ENCODE data around the gene TTC21A. TPM values are rescaled to one million over a fixed set of nuclear protein-coding genes. Genes with fewer than 3 reads are reported as not detected.

The TTC21A gene
- total RNA-seq, 5 donors from 2014 or later (not counting 1 experiment from before 2014, with no cell fraction given), result 3.5 to 12.4 (median 5.4) TPM

DNA sequence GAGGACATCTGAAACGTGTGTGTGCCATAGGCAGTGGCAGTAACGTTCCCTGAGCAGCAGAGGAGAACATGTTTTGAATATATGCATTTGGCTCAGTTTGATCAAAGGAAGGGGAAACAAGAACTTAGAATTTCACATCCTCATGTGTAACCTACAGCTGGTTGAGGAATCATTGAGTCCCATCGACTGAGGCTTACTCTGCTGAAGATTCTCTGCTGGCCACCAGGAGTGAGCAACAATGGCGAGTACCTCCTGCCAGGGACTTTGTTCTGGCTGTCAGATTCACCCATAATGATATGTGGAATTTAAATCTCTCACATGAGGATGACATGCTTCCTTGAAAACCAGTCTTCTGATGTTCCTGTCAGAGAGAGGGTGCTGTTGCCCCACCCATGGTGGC lies 21.3 kb upstream of the TTC21A start:
- Histone ChIP-seq H3K27me3 (replicated peaks in 1 of 2; ENCODE audit: control insufficient read depth in 2 of 2, extremely low read depth in 1 of 2, insufficient read depth in 2 of 2, low read length in 1 of 2) (no peaks in the 10 kb centered on the region), H3K9me3 (no peaks in the 10 kb centered on the region), H3K27ac (ENCODE audit: low read length) (no peak overlapping the region), H3K4me1 (ENCODE audit: control insufficient read depth in 1 of 2, extremely low read depth in 1 of 2, insufficient read depth in 2 of 2, low read length in 2 of 2) (no peaks in the 10 kb centered on the region), H3K4me3 (ENCODE audit: control insufficient read depth in 1 of 2, extremely low read depth in 1 of 2, low read length in 1 of 2) (no peak overlapping the region), H3K36me3 (ENCODE audit: control insufficient read depth in 2 of 2, extremely low read depth in 1 of 2, insufficient read depth in 1 of 2, low read length in 1 of 2) (peaks cover 10 to 70% of the 10 kb centered on the region in 2 donors)
- H3K27me3 Mint-ChIP-seq, result no peaks in the 10 kb centered on the region
- H3K4me3 Mint-ChIP-seq, result no peak overlapping the region
- H3K36me3 Mint-ChIP-seq, result peaks cover 64% of the 10 kb centered on the region
- no peak for DNase-seq
- H3K27ac Mint-ChIP-seq, result peak overlapping the region in 1 of 2 donors; percentile 65
- whole genome bisulfite sequencing (ENCODE audit: insufficient coverage), result 50% methylated on average over 1 of the region's 4 CpGs
- ChIA-PET CTCF (no interaction called here), POLR2A (no interaction called here)
- no peak for ATAC-seq (replicated peaks in 1 of 4)
- peaks cover 0 to 3% (median 0%) of the 10 kb centered on the region in 3 donors for H3K4me1 Mint-ChIP-seq
- no peaks in the 10 kb centered on the region for H3K9me3 Mint-ChIP-seq

- DNase-seq, result no peak
- no peaks in the 10 kb centered on the region for H3K9me3 Mint-ChIP-seq
- Histone ChIP-seq H3K4me3 (ENCODE audit: control insufficient read depth in 1 of 2, extremely low read depth in 1 of 2, low read length in 1 of 2) (no peak overlapping the region), H3K9me3 (no peaks in the 10 kb centered on the region), H3K27me3 (replicated peaks in 1 of 2; ENCODE audit: control insufficient read depth in 2 of 2, extremely low read depth in 1 of 2, insufficient read depth in 2 of 2, low read length in 1 of 2) (no peaks in the 10 kb centered on the region), H3K36me3 (ENCODE audit: control insufficient read depth in 2 of 2, extremely low read depth in 1 of 2, insufficient read depth in 1 of 2, low read length in 1 of 2) (peaks cover 15 to 80% of the 10 kb centered on the region in 2 donors), H3K4me1 (ENCODE audit: control insufficient read depth in 1 of 2, extremely low read depth in 1 of 2, insufficient read depth in 2 of 2, low read length in 2 of 2) (no peaks in the 10 kb centered on the region), H3K27ac (ENCODE audit: low read length) (no peak overlapping the region)
- H3K4me3 Mint-ChIP-seq, result no peak overlapping the region
- H3K4me1 Mint-ChIP-seq, result peaks cover 0 to 3% (median 0%) of the 10 kb centered on the region in 3 donors
- ChIA-PET POLR2A (no interaction called here), CTCF (interaction anchor here (0.6 to 2.1 kb wide), 3 partner anchors 9 to 1031 kb away, joined by 4 read pairs; no protein-coding TSS in a partner anchor)
- no peaks in the 10 kb centered on the region for H3K27me3 Mint-ChIP-seq
- H3K27ac Mint-ChIP-seq, result no peak overlapping the region
- H3K36me3 Mint-ChIP-seq, result peaks cover 52% of the 10 kb centered on the region
- 91% methylated on average over 1 of the region's 3 CpGs for WGBS (ENCODE audit: insufficient coverage)
- no peak for ATAC-seq (replicated peaks in 1 of 4)
Observed at GRCh38 chr3:39088456-39088855, 19.0 kb upstream of the TTC21A start.

DNA sequence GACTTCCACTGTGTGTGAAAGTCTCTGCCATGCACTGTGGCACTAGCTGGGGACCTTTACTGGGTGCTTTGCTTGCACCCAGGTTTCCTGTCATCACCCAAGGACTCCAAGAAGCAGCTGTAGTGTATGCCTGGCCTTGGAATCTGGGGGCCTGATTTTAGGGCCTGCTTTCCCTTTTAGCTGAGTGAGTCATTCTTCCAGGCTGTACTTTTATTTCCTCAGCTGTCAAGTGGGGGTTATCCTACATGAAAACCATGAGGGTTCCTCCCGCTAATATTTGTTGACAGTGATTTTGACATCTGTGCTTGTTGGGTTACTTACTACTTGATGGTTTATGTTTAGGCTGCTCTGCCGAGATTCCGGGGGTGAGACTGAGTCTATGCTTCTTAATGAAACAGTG lies 18.6 kb upstream of the TTC21A start:
- no peak for ATAC-seq (replicated peaks in 1 of 4)
- Mint-ChIP-seq H3K36me3 (peaks cover 53% of the 10 kb centered on the region), H3K27ac (no peak overlapping the region), H3K4me3 (no peak overlapping the region), H3K9me3 (no peaks in the 10 kb centered on the region), H3K27me3 (no peaks in the 10 kb centered on the region), H3K4me1 (peaks cover 0 to 3% (median 0%) of the 10 kb centered on the region in 3 donors)
- Histone ChIP-seq H3K4me3 (ENCODE audit: control insufficient read depth in 1 of 2, extremely low read depth in 1 of 2, low read length in 1 of 2) (no peak overlapping the region), H3K9me3 (no peaks in the 10 kb centered on the region), H3K36me3 (ENCODE audit: control insufficient read depth in 2 of 2, extremely low read depth in 1 of 2, insufficient read depth in 1 of 2, low read length in 1 of 2) (peaks cover 15 to 83% of the 10 kb centered on the region in 2 donors), H3K27me3 (replicated peaks in 1 of 2; ENCODE audit: control insufficient read depth in 2 of 2, extremely low read depth in 1 of 2, insufficient read depth in 2 of 2, low read length in 1 of 2) (no peaks in the 10 kb centered on the region), H3K27ac (ENCODE audit: low read length) (no peak overlapping the region), H3K4me1 (ENCODE audit: control insufficient read depth in 1 of 2, extremely low read depth in 1 of 2, insufficient read depth in 2 of 2, low read length in 2 of 2) (no peaks in the 10 kb centered on the region)
- WGBS (ENCODE audit: insufficient coverage), result 100% methylated on average over 1 of the region's 3 CpGs
- ChIA-PET POLR2A (no interaction called here), CTCF (interaction anchor here in 1 of 2 donors (1.2 to 2.1 kb wide), 2 partner anchors 9 to 203 kb away, joined by 4 read pairs; no protein-coding TSS in a partner anchor)
- DNase-seq, result no peak

GRCh38 chr3:39090922-39091321 lies 16.6 kb upstream of the TTC21A start:
- Histone ChIP-seq H3K27me3 (replicated peaks in 1 of 2; ENCODE audit: control insufficient read depth in 2 of 2, extremely low read depth in 1 of 2, insufficient read depth in 2 of 2, low read length in 1 of 2) (no peaks in the 10 kb centered on the region), H3K36me3 (ENCODE audit: control insufficient read depth in 2 of 2, extremely low read depth in 1 of 2, insufficient read depth in 1 of 2, low read length in 1 of 2) (peaks cover 21 to 94% of the 10 kb centered on the region in 2 donors), H3K4me3 (ENCODE audit: control insufficient read depth in 1 of 2, extremely low read depth in 1 of 2, low read length in 1 of 2) (no peak overlapping the region), H3K4me1 (ENCODE audit: control insufficient read depth in 1 of 2, extremely low read depth in 1 of 2, insufficient read depth in 2 of 2, low read length in 2 of 2) (no peaks in the 10 kb centered on the region), H3K9me3 (no peaks in the 10 kb centered on the region), H3K27ac (ENCODE audit: low read length) (no peak overlapping the region)
- CTCF ChIA-PET, result interaction anchor here in 1 of 2 donors (0.6 kb wide), 1 partner anchor 102 kb away, joined by 3 read pairs; no protein-coding TSS in a partner anchor
- H3K27me3 Mint-ChIP-seq, result no peaks in the 10 kb centered on the region
- DNase-seq (no peak), ATAC-seq (replicated peaks in 1 of 4) (no peak)
- peaks cover 63% of the 10 kb centered on the region for H3K36me3 Mint-ChIP-seq
- H3K4me3 Mint-ChIP-seq, result no peak overlapping the region
- POLR2A ChIA-PET, result no interaction called here
- H3K4me1 Mint-ChIP-seq, result peaks cover 0 to 3% (median 0%) of the 10 kb centered on the region in 3 donors
- WGBS (ENCODE audit: insufficient coverage), result no CpG with 5 or more reads among the region's 2 CpGs
- H3K27ac Mint-ChIP-seq, result peak overlapping the region in 1 of 2 donors; percentile 11
- H3K9me3 Mint-ChIP-seq, result no peaks in the 10 kb centered on the region

GRCh38 chr3:39094851-39095677 lies 12.4 kb upstream of the TTC21A start:
- 94% methylated on average over 3 of the region's 7 CpGs for WGBS (ENCODE audit: insufficient coverage)
- Mint-ChIP-seq H3K9me3 (no peaks in the 10 kb centered on the region), H3K27ac (peak overlapping the region in 1 of 2 donors; percentile 28), H3K36me3 (peaks cover 45% of the 10 kb centered on the region), H3K4me3 (no peak overlapping the region), H3K27me3 (no peaks in the 10 kb centered on the region), H3K4me1 (no peaks in the 10 kb centered on the region)
- Histone ChIP-seq H3K27ac (ENCODE audit: low read length) (no peak overlapping the region), H3K27me3 (replicated peaks in 1 of 2; ENCODE audit: control insufficient read depth in 2 of 2, extremely low read depth in 1 of 2, insufficient read depth in 2 of 2, low read length in 1 of 2) (no peaks in the 10 kb centered on the region), H3K36me3 (ENCODE audit: control insufficient read depth in 2 of 2, extremely low read depth in 1 of 2, insufficient read depth in 1 of 2, low read length in 1 of 2) (peaks cover 27 to 92% of the 10 kb centered on the region in 2 donors), H3K4me3 (ENCODE audit: control insufficient read depth in 1 of 2, extremely low read depth in 1 of 2, low read length in 1 of 2) (no peak overlapping the region), H3K4me1 (ENCODE audit: control insufficient read depth in 1 of 2, extremely low read depth in 1 of 2, insufficient read depth in 2 of 2, low read length in 2 of 2) (no peaks in the 10 kb centered on the region), H3K9me3 (no peaks in the 10 kb centered on the region)
- ChIA-PET CTCF (interaction anchor here in 1 of 2 donors (0.5 kb wide), 1 partner anchor 255 kb away, joined by 3 read pairs; no protein-coding TSS in a partner anchor), POLR2A (interaction anchor here in 1 of 2 donors (0.6 kb wide), 1 partner anchor 56 kb away, joined by 4 read pairs; no protein-coding TSS in a partner anchor)
- ATAC-seq (replicated peaks in 1 of 4), result no peak
- DNase-seq, result no peak

DNA sequence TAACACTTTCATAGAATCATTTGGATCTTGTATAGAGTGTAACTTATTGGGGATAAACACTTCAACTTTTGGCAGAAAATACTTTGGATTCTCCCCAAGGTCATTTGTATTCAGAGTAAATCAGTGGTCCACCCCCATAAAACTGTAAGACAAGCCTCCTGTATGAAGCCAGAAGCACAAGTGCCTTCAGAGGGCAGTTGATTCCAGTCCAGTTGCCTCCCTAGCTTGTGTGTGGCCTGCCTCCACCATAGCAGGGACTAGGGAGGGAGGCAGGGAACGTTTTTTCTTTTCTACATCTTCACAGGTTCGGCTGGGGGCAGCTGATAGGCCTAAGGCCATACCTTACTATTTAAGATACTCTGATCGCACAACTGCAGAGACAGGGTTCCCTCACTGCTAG lies 11.7 kb upstream of the TTC21A start:
- no peak overlapping the region for H3K27ac ChIP-seq (ENCODE audit: low read length)
- no peaks in the 10 kb centered on the region for H3K9me3 ChIP-seq
- Mint-ChIP-seq H3K9me3 (no peaks in the 10 kb centered on the region), H3K27ac (peak overlapping the region in 1 of 2 donors; percentile 28), H3K4me3 (no peak overlapping the region), H3K27me3 (no peaks in the 10 kb centered on the region), H3K4me1 (no peaks in the 10 kb centered on the region), H3K36me3 (peaks cover 38% of the 10 kb centered on the region)
- peaks cover 27 to 93% of the 10 kb centered on the region in 2 donors for H3K36me3 ChIP-seq (ENCODE audit: control insufficient read depth in 2 of 2, extremely low read depth in 1 of 2, insufficient read depth in 1 of 2, low read length in 1 of 2)
- WGBS (ENCODE audit: insufficient coverage), result 100% methylated on average over 1 of the region's 3 CpGs
- ATAC-seq (replicated peaks in 1 of 4) (no peak), DNase-seq (no peak)
- no peak overlapping the region for H3K4me3 ChIP-seq (ENCODE audit: control insufficient read depth in 1 of 2, extremely low read depth in 1 of 2, low read length in 1 of 2)
- H3K4me1 ChIP-seq (ENCODE audit: control insufficient read depth in 1 of 2, extremely low read depth in 1 of 2, insufficient read depth in 2 of 2, low read length in 2 of 2), result no peaks in the 10 kb centered on the region
- H3K27me3 ChIP-seq (replicated peaks in 1 of 2; ENCODE audit: control insufficient read depth in 2 of 2, extremely low read depth in 1 of 2, insufficient read depth in 2 of 2, low read length in 1 of 2), result no peaks in the 10 kb centered on the region
- ChIA-PET POLR2A (interaction anchor here in 1 of 2 donors (0.7 kb wide), 1 partner anchor 42 kb away, joined by 3 read pairs; no protein-coding TSS in a partner anchor), CTCF (interaction anchor here in 1 of 2 donors (0.5 kb wide), 2 partner anchors 53 to 255 kb away, joined by 3 read pairs; no protein-coding TSS in a partner anchor)

Measured in T-cell (primary cell).